ENCODE measurements around the gene RAB42. TPM values are rescaled to one million over a fixed set of nuclear protein-coding genes. Genes with fewer than 3 reads are reported as not detected.
"Not testable (repeated sequence)": the region's sequence is repeated elsewhere in the genome, so short reads cannot be mapped to it uniquely, and the experiment has no call there.

Gene RAB42
- polyA plus RNA-seq, 3 donors = 0.59 to 5.7 (median 1.7) TPM

DNA sequence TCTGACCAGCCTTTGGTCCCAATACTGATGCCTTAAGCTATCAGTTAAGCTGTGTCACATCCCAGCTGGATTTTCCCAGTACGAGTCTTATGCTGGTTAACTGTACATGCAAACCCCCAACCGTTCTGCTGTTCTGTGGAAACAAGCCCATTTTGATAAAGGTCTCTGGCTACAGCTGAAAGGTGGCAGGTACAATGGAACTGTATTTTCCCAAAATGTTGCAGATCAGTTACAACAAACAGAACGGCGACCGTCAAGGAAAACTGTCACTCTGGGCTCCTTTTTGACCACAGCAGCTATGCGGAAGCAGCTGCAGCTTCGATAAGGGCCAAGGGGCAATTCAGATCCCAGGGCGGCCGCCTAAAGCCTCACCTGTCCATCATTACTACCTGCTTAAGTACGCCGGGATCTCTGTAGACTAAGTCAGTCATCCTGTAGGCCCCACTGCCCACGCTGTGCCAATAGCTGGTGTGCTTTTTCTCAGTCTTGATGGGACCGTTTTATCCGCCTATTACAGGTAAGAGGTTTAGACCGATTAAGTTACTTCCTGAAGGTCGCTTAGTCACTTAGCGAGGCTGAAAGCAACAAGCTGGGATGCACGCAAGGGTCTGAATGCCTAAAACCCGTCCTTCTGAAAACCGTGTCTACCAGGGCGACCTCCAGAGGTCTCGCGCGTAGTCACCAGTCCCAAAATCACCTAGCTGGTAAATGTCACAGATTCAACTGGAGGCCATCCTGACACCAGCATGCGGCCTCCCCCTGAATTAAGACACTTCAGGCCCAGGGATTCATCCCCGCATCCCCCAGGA, 11.1 kb upstream of the RAB42 start:
- WGBS, 3 donors = 0 to 2% (median 1%) methylated on average over 26 of the region's 26 CpGs
- H3K27ac ChIP-seq (ENCODE audit: low read depth, low read length) = no peak overlapping the region

DNA sequence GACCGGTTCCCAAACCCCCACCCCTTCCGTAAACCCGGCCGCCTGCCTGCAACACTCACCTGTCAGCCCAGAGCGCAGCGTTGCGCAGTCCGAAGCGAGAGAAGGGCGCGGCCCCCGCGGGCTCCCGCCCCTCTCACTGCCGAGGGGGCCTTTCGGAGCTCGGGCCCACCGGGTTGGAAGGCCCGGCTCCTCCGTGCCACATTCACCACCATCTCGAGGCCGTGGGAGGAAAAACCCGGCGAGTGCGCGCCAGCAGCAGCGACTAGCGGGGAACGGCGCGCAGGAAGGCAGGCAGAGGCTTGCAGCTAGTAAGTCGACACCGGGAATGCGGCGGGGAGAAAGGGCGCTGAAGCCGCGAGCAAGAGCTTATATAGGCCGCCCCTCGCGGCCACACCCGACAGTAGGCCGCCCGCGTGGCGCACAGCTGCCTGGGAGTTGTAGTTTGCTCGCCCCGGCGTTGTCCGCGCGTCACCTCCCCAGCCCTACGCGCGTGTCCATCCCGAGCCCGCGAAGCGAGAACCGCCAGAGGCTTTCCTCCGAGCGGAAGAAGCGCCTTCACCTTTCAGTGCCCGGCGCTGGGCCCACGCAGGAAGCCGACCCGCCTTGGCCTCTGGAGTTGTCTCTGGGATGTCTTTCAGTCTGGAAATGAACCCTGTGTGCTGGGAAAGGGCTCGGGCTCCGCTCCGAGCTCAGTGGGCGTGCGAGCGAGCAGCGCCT, 10.4 kb upstream of the RAB42 start:
- 0 to 1% (median 0%) methylated on average over 72 to 75 of the region's 75 CpGs for WGBS, 3 donors
- peak overlapping the region; percentile 33 for H3K27ac ChIP-seq (ENCODE audit: low read depth, low read length)

DNA sequence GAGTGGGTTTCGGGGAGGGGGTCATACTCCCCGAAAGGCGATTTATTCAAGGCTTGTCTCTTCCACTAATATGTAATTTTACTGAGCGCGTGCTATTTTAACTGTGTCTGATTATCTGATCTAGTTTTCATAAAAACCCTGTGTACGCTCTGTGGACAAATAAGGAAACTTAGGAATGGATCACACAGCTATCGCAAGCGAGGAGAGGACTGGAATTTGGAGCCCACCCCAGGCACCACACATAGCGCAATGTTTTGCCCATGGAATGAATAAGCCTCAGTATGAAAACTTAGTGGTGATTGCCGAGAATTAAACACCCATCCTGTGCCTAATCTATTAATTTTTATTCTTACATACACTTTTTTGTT, 9.8 kb upstream of the RAB42 start:
- 0 to 3% (median 1%) methylated on average over 10 of the region's 10 CpGs for WGBS, 3 donors

DNA sequence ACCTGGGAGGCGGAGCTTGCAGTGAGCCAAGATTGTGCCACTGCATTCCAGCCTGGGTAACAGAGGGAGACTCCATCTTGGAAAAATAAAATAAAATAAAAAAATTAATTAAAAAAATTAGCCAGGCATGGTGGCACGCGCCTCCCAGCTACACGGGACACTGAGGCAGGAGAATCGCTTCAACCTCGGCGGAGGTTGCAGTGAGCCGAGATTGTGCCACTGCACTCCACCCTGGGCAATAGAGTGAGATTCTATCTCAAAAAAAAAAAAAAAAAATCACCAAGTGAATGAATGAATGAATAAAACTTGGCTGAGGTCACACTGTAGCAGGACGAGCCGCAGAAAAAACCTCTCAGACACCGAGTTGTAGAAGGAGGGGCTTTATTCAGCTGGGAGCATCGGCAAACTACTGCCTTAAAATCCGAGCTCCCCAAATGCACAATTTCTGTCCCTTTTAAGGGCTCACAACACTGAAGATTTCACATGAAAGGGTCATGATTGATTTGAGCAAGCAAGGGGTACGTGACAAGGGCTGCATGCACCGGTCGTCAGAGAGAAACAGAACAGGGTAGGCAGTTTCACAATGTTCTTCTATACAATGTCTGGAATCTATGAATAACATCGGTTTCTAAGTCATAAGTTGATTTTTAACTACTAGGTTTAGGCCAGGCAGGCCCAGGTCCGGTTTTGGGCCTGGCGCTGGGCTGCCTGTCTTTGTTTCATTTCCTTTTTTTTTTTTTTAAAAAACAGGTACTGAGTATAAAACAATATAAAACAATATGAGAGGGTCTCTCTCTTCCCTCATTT, 5.3 kb upstream of the RAB42 start:
- 87 to 95% (median 94%) methylated on average over 19 of the region's 19 CpGs for WGBS, 3 donors
- H3K27ac ChIP-seq (ENCODE audit: low read depth, low read length) = not testable (repeated sequence)

More for the DNA sequence above, 9.8 kb upstream of the RAB42 start:
- no peak overlapping the region for H3K27ac ChIP-seq (ENCODE audit: low read depth, low read length)

DNA sequence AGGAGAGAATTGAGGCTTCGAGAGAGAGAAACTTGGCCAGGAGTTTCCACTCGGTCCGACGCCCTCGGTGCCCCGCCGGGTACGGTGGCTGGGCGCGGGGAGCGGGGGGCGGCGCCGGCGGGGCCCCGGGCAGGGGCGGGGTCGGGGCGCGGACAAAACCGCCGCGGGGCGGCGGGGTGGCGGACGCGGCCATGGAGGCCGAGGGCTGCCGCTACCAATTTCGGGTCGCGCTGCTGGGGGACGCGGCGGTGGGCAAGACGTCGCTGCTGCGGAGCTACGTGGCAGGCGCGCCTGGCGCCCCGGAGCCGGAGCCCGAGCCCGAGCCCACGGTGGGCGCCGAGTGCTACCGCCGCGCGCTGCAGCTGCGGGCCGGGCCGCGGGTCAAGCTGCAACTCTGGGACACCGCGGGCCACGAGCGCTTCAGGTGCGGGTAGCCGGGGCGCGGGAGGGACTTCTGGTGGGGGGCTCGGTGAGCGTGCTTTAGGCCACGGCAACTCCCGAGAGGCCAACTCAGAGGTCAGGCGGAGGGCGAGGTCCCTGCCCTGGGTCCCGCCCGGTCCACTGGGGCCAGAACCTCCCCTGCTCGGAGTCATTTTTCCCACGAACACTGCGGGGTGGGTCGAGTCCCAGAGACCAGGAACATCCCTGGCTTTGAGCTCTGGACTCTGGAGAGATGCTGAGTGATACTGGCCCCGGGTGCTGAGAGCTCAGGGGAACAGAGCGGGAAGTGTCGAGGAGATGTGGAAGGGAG, 431 bp downstream of the RAB42 start:
- no peak overlapping the region for H3K27ac ChIP-seq (ENCODE audit: low read depth, low read length)
- WGBS, 3 donors = 2 to 4% (median 3%) methylated on average over 60 to 81 of the region's 81 CpGs

DNA sequence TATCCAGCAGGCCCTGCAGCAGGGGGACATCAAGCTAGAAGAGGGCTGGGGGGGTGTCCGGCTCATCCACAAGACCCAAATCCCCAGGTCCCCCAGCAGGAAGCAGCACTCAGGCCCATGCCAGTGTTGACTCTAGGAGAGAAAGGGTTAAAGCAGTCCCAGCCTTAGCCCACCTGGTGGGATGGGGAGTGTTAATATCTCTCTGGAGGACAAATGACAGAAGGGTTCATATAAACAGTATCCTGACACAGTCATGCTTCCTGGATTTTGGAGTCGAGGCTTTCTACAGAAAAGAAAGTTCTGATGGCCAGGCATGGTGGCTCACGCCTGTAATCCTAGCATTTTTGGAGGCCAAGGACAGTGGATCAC, 1.9 kb downstream of the RAB42 start:
- WGBS, 3 donors = 79 to 89% (median 85%) methylated on average over 3 of the region's 3 CpGs
- not testable (repeated sequence) for H3K27ac ChIP-seq (ENCODE audit: low read depth, low read length)

DNA sequence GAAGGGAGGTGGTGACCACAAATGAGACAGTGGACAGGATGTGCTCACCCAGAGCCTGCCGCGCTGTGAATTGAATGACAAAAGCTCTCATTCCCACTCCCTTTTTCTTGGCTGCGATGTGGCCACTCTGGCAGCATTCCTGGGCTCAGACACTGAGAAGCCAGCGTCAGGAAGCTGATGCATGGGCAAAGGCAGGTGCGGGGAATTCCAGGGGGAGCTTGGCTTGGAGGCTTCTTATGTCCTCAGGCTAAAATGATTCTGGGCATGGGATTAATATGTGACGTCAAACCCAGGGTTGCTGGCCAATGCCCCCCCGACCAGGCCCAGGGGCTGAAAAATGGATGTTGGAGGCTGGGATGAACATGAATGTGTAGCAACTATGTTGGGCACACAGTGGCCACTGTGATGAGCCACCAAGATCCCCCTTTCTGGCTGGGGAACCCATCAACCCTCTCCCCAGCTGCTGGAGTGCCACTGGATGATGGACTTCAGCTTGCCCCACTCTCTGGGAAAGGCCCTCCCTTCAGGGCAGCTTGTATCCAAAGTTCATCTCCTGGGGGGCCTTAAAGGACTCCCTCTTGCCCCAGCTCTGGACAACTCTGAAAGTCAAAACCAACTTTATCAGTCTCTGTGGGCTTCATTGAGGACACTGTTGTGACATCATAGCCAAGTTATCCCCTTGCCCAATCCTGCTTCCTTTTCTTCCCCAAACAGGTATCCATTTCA, 2.8 kb downstream of the RAB42 start:
- H3K27ac ChIP-seq (ENCODE audit: low read depth, low read length) = not testable (repeated sequence)
- 61 to 68% (median 63%) methylated on average over 7 of the region's 7 CpGs for WGBS, 3 donors

DNA sequence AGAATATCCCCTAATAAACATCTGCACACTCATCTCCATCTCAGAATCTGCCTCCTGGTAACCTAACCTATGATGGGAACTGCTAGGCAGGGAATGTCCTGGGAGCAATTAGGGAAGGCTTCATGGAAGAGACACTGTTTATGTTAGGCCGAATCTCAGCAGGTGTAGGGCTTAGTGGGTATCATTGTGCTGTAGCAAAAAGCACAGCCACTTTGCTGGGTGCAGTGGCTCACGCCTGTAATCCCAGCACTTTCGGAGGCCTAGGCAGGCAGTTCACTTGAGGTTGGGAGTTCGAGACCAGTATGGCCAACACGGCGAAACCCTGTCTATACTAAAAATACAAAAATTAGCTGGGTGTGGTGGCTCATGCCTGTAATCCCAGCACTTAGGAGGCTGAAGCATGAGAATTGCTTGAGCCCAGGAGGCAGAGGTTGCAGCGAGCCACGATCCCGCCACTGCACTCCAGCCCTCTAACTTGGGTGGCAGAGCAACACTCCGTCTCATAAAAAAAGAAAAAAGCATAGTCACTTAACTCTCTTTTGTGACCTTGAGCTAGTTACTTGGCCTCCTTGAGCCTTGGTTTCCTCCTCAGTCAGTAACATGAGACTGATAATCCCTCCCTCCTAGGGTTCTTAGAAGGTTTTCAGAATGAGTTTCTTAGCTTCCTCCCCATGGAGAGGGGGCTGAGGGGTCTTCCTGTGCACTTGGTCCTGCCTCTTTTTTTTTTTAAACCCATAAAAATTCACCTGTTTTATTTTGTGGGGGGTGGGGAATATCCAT, 3.5 kb downstream of the RAB42 start:
- no peak overlapping the region for H3K27ac ChIP-seq (ENCODE audit: low read depth, low read length)
- WGBS, 3 donors = 92 to 94% (median 93%) methylated on average over 10 of the region's 10 CpGs

DNA sequence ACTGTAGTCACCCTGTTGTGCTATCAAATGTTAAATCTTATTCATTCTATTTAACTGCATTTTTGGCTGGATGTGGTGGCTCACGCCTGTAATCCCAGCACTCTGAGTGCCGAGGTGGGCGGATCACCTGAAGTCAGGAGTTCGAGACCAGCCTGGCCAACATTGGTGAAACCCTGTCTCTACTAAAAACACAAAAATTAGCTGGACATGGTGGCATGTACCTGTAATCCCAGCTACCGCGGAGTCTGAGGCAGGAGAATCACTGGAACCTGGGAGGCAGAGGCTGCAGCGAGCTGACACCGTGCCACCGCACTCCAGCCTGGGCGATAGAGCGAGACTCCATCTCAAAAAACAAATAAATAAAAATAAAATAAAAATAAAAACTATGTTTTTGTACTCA, 4.2 kb downstream of the RAB42 start:
- not testable (repeated sequence) for H3K27ac ChIP-seq (ENCODE audit: low read depth, low read length)
- 97% methylated on average over 11 of the region's 11 CpGs for WGBS, 3 donors

DNA sequence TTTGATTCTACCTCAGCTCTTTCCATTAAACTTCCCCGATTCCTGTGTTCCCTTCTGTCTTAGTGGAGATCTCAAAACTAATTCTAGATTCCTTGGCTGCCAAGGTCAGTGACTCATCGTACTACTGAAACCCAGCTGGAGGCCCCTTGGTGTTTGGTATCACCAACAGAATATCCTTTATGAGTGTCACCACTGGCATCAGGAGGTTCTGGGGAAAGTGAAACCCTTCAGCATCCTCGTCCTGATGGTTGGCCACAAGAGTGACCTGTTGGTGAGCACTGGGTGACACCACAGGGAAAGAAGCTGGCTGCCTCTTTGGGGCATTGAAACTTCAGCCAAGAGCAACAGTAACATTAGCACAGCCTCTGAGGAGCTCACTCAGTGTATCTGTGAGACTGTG, 9.6 kb downstream of the RAB42 start:
- 65 to 87% (median 72%) methylated on average over 3 of the region's 3 CpGs for WGBS, 3 donors
- no peak overlapping the region for H3K27ac ChIP-seq (ENCODE audit: low read depth, low read length)

DNA sequence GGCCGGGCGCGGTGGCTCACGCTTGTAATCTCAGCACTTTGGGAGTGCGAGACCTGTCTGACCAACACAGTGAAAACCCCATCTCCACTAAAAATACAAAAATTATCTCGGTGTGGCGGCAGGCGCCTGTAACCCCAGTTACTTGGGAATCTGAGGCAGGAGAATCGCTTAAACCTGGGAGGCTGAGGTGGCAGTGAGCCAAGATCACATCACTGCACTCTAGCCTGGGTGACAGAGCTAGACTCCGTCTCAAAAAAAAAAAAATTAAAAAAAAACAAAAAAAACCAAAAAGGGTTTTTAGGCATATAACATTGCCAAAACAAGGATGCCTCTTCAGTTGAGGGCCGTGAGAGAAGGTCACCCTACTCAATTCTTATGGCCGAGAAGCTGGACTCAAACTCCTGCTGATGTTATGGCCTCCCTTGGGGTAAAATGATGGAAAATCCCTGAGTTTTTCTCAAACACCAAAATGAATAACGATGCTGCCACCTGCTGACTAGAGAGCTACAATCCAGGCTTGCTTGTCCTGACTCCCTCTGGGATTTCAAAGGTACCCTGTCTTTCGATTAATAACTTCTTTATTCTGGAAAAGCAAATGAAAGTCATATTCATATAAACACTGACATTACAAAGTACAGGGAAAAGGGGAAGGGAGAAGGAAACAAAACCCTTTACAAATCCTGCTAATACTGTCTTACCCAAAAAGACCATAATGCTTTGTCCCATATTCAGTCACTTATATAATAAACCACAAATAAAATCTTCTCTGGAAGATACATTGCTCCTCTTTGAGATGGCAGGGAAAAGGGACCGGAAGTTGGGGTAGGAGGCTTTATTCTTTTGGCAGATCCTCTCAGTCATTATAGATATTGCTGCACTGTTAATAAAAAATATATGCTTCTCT, 10.7 kb downstream of the RAB42 start:
- WGBS, 3 donors = 66 to 71% (median 67%) methylated on average over 15 of the region's 15 CpGs
- no peak overlapping the region for H3K27ac ChIP-seq (ENCODE audit: low read depth, low read length)

DNA sequence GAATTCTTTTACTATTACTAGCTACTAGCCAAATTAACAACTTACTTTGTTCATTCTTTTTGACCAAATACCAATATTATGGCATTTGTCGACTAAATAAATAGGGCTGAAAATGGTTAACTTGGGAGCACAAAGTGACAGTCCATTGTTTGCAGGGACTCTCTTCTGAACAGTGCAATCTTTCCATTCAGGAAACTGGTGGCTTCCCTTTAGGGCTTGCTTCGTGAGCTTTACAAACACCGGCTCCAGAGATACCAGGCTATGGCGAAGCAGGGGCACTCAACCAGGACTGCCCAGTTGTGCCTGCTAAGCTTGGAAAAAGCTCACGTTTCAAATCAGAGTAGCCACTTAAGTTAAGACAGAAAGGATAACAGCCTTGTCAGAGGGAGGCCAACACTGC, 12.3 kb downstream of the RAB42 start:
- 81 to 91% (median 83%) methylated on average over 5 of the region's 5 CpGs for WGBS, 3 donors
- no peak overlapping the region for H3K27ac ChIP-seq (ENCODE audit: low read depth, low read length)

DNA sequence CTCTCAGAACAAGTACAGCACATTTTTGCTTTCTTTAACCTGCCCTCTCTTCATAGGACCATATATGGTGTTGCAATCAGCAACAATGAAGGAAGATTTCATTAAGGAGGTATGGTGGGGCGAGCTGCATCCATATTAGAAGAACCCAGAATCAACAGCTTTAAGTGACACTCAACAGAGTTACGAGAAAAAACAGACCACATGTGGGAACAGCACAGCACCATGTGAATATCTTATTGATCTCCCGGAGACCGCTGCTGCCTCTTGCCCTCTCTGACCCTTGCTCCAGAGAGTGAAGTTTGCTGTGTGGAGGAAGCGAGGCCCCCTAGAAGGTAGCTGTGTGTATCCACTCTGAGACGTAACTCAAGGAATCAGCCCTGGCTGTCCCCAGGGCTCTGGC, 12.9 kb downstream of the RAB42 start:
- WGBS, 3 donors = 84 to 93% (median 90%) methylated on average over 6 of the region's 6 CpGs
- H3K27ac ChIP-seq (ENCODE audit: low read depth, low read length) = no peak overlapping the region

DNA sequence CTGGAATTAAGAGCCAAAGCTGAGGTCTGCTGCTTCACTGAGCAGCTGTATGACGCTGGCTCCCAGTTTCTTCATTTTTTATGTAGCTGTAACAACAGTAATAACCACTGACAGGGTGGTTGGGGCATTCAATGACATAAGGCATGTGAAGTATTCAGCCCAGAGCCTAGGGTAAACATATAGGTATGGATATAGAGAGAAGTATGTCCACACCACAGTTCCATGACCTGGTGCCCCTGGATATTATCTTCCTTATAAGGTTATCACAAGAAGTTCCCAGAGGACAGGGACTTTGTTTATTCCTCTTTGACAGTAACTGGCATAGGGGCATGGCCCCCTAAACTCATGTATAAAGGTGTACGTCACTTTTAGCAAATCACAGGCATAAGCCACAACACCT, 14.7 kb downstream of the RAB42 start:
- no peak overlapping the region for H3K27ac ChIP-seq (ENCODE audit: low read depth, low read length)
- WGBS, 3 donors = 81 to 89% (median 85%) methylated on average over 2 of the region's 2 CpGs

DNA sequence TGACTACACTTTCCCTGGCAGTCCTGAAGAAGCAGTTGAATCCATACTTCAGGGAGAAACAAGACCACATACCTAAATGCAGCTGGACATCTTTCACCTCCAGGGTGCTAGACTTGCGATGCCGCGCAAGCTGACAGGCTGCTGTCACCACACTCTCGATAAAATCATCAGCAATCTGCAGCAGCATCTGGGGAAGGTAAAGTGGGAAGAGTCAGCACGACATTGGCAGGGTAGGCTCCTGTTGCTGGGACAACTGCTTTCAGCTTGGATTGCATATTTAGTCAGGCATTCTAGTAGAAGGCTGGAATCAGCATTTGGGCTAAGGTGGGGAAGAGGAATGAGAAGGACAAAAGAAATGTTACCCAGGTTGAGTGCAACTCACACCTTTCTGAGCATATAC, 21.1 kb downstream of the RAB42 start:
- H3K27ac ChIP-seq (ENCODE audit: low read depth, low read length) = no peak overlapping the region
- 90 to 94% (median 90%) methylated on average over 5 of the region's 5 CpGs for WGBS, 3 donors

DNA sequence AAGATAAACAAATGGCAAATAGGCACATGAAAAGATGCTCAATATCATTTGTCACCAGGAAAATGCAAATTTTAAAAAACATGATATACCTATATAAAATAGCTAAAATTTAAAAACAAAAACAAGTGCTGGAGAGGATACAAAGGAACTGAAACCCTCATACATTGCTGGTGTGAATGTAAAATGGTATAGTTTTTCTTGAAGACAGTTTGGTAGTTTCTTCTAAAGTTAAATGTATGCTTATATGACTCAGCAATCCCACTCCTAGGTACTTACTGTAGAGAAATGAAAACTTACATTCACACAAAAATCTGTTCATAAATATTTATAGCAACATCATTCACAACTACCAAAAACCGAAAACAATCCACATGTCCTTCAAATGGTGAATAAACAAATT, 39.6 kb downstream of the RAB42 start:
- WGBS, 3 donors = 95 to 100% (median 96%) methylated on average over 1 of the region's 1 CpG
- H3K27ac ChIP-seq (ENCODE audit: low read depth, low read length) = no peak overlapping the region

Measured in adipose tissue (tissue), 3 donors.